HG03280 (cell line): ENCODE data around the gene TEX9.

Experiments
- ATAC-seq: cut with Tn5 transposase; IDR thresholded peaks from one replicate; pipeline ENCODE4 v1.9.1; 2021; ENCODE audit warnings: mild to moderate bottlenecking, moderate library complexity; ENCODE audit not compliant: unreplicated experiment

TEX9 gene

DNA sequence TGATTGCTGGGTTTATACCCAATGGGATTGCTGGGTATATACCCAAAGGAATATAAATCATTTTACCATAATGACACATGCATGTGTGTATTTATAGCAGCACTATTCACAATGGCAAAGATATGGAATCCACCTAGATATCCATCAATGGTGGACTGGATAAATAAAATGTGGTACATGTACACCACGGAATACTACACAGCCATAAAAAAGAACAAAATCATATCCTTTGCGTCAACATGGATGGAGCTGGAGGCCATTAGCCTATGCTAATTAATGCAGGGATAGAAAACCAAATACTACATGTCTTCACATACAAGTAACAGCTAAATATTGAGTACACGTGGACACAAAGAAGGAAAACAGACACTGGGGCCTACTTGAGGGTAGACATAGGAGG, 77.1 kb downstream of the TEX9 start:
- ATAC-seq = no peak

DNA sequence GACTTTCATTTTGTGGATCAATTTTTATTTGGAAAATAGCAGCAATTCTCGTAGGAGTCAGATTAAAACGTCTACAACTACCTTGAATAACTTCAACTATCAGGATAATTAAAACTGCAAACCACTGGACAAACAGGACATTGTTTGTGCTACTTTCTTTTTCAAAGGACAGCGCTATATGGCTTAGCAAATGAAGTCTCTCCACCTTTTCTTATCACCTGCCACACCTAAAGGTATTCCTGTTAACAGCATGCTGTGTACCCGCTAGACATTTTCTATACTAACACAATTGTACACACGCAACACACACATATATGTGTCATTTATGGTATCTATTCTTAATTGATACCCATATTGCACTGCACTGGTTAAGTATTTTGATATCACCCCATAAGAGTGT, 80.5 kb downstream of the TEX9 start:
- ATAC-seq = no peak

DNA sequence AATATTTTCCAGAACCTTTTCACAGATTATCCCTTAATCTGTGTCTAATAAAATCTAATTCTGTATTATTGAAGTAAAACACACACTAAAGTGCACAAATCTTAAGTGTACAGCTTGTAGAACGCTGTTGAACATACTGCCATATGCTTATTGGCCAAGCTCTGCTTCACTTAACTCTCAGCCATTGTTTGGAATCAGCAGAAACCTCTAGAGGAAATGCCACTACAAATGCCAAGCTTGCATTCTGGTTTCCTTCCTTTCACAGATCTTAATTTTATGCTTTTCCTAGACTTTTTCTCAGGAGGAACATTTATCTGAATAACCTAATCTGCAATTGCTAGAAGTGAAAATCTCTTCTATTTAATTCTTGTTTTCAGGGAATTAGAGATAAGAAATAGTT, 89.6 kb downstream of the TEX9 start:
- no peak for ATAC-seq

DNA sequence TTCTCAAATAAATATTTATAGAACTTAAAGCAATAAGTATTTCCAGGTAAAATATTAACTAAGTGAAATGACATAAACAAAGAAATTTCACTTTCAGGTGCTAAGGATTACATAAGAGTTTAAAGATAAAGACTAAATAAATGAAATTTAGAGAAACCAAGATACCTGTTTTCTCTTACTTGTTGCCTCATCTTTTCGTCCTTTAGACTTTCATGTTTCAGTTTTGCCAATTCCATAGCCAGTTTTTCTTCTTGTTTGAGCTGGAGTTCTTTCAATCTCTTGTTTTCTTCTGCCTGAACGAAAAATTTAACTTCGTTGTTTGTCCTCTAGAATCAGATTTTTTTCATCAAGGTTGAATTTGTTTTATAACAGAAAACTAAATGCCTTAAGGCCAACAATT, 91.0 kb downstream of the TEX9 start:
- no peak for ATAC-seq

GRCh38 chr15:56459096-56459495, 93.9 kb downstream of the TEX9 start:
- no peak for ATAC-seq

- ATAC-seq = no peak
These were observed 94.8 kb downstream of the TEX9 start for GRCh38 chr15:56460071-56460470.

GRCh38 chr15:56460947-56461346, 95.7 kb downstream of the TEX9 start:
- no peak for ATAC-seq

DNA sequence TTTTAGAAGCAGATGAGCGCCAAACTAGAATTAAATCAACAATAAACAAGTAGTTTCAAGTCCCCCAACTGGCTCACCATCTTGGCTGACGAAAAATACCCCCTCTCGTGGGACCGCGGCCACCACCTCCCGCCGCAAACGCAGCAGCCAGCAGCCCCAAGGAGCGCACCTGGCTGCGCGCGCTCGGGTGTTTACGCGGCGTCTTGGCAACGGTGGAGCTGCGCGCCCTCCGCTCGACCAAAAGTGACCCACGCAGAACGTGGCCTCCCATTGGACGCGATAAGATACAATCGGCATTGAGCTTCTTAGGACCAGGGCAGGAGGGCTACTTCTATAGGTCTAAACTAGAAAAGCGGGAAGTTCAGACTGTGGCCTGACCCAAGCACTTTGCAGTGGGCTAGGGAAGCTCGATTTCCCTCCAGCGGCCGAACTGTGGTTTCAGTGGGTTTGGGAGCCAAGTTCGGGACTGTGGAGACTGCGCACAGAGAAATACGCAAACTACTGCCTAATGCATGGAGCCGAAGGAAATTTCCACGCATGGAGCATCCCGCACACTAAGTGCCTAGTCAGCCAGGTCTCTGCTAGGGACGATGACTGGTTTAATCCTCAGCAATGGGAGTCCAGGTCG, 99.8 kb downstream of the TEX9 start, which contains the start of gene MNS1:
MNS1 (minus strand) TSS at position 245 of the 628 bp plus-strand sequence; CDS start at position 80, 165 bp downstream.
- peak; percentile 99 for ATAC-seq

GRCh38 chr15:56467616-56468015, 102.4 kb downstream of the TEX9 start:
- no peak for ATAC-seq

- peak; percentile 34 for ATAC-seq
These were observed 103.2 kb downstream of the TEX9 start for GRCh38 chr15:56468401-56468800.

DNA sequence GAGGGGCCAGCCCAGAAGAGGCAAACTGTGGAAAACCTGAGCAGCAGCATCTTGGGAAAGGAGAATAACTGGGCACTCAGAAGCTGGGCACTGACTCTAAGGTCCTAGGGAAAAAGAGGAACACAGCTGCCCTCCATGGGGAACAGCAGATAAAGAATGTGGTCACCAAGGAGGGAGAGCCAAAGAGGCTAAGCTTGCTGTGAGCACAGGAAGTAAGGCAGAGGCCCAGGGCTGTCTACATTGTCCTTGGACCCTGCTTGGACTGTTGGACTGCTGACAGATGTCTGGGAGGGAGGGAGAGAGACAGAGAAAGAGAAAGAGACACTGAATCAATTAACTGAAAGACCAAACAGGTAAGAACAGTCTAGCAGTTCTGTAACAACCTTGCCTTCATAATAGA, 104.3 kb downstream of the TEX9 start:
- no peak for ATAC-seq

DNA sequence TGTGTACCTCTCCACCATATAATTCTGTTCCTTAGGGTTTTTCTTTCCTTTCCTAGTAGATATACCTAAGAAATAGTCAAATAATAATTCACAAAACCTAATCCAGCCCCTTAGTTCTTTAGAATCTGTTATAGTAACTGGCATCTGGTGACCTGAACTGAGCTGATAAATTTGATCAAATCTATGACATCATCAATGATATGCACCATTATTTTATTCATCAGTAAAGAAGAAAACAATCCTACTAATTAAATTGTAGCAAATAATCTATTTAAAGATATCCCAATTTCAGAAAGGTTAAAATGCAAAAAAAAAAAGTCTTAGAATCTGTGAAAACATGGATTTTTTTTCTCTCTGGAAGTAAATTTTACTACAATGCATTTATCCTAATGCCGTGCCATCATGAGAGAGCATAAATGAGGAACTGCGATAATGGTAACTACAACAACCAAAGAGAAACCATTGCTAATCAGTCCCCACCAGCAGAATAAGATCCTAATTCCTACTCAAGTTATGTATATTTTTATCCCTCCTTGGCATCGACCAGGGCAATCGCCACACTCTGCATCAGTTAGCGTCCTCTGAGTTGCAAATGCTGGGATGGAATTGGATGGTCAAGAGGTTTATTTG, 106.3 kb downstream of the TEX9 start:
- no peak for ATAC-seq

GRCh38 chr15:56472278-56472677, 107.1 kb downstream of the TEX9 start:
- ATAC-seq = no peak

GRCh38 chr15:56473017-56473416, 107.8 kb downstream of the TEX9 start:
- ATAC-seq = no peak

- no peak for ATAC-seq
These were observed 110.1 kb downstream of the TEX9 start for GRCh38 chr15:56475351-56475750.
